HEK293T (cell line): ENCODE data around the gene TENT5A.

Experiments
- CTCF ChIA-PET: fragments of 350-600 bp; formaldehyde crosslinking; extraction: SDS; loops from one replicate; lab custom pipeline; 2021; ENCODE audit warnings: antibody characterized with exemption, inconsistent platforms; lab: Yijun Ruan, JAX
- POLR2A ChIA-PET: fragments of 350-600 bp; formaldehyde crosslinking; extraction: SDS; loops from one replicate; lab custom pipeline; 2020; ENCODE audit warnings: antibody characterized with exemption, inconsistent platforms; lab: Yijun Ruan, JAX
- DNase-seq: peaks from one replicate; pipeline ENCODE4 v3.0.0; 2012; ENCODE audit warnings: mixed read lengths; ENCODE audit errors: extremely low spot score
- ARNT ChIP-seq: fragments of 450-650 bp; IDR thresholded peaks from 2 replicates; pipeline ENCODE4 v1.6.1; 2017; ENCODE audit warnings: mild to moderate bottlenecking
- BHLHE40 ChIP-seq: fragments of 450-650 bp; IDR thresholded peaks from 2 replicates; pipeline ENCODE4 v1.6.1; 2016; ENCODE audit warnings: mild to moderate bottlenecking, moderate library complexity, borderline replicate concordance
- CTBP1 ChIP-seq: fragments of 450-650 bp; IDR thresholded peaks from 2 replicates; pipeline ENCODE4 v1.6.1; 2016; ENCODE audit warnings: borderline replicate concordance
- ELF4 ChIP-seq: fragments of 450-650 bp; IDR thresholded peaks from 2 replicates; pipeline ENCODE4 v1.6.1; 2017; ENCODE audit warnings: antibody characterized with exemption
- FOXA1 ChIP-seq: fragments of 450-650 bp; IDR thresholded peaks from 2 replicates; pipeline ENCODE4 v1.6.1; 2016; ENCODE audit warnings: mild to moderate bottlenecking
- FOXK2 ChIP-seq: fragments of 450-650 bp; IDR thresholded peaks from 2 replicates; pipeline ENCODE4 v1.6.1; 2016; ENCODE audit warnings: mild to moderate bottlenecking
- FOXM1 ChIP-seq: fragments of 450-650 bp; IDR thresholded peaks from 2 replicates; pipeline ENCODE4 v1.6.1; 2017; ENCODE audit warnings: mild to moderate bottlenecking, borderline replicate concordance
- HDGF ChIP-seq: fragments of 450-650 bp; IDR thresholded peaks from 2 replicates; pipeline ENCODE4 v1.6.1; 2017; ENCODE audit warnings: antibody characterized with exemption, borderline replicate concordance
- L3MBTL2 ChIP-seq: fragments of 450-650 bp; conservative IDR thresholded peaks from 2 replicates; pipeline ENCODE4 v1.6.1; 2016; ENCODE audit warnings: mild to moderate bottlenecking
- LEF1 ChIP-seq: fragments of 450-650 bp; IDR thresholded peaks from 2 replicates; pipeline ENCODE4 v1.6.1; 2017; ENCODE audit warnings: mild to moderate bottlenecking, borderline replicate concordance
- NFRKB ChIP-seq: fragments of 450-650 bp; IDR thresholded peaks from 2 replicates; pipeline ENCODE4 v1.6.1; 2016; ENCODE audit warnings: mild to moderate bottlenecking, moderate library complexity
- PKNOX1 ChIP-seq: fragments of 450-650 bp; IDR thresholded peaks from 2 replicates; pipeline ENCODE4 v1.6.1; 2016
- SP1 ChIP-seq: fragments of 450-650 bp; IDR thresholded peaks from 2 replicates; pipeline ENCODE4 v1.6.1; 2017
- SUZ12 ChIP-seq: fragments of 450-650 bp; IDR thresholded peaks from 2 replicates; pipeline ENCODE4 v1.6.1; 2016; ENCODE audit warnings: mild to moderate bottlenecking
- TARDBP ChIP-seq: fragments of 450-650 bp; IDR thresholded peaks from 2 replicates; pipeline ENCODE4 v1.6.1; 2016

The TENT5A gene

GRCh38 chr6:81759782-81760181, 7.3 kb upstream of the TENT5A start:
- no peak for DNase-seq
- TF ChIP-seq LEF1: no peak
- POLR2A ChIA-PET: no interaction called here
- CTCF ChIA-PET: no interaction called here

GRCh38 chr6:81758221-81758620, 5.7 kb upstream of the TENT5A start:
- DNase-seq: no peak
- POLR2A ChIA-PET: no interaction called here
- CTCF ChIA-PET: no interaction called here
- TF ChIP-seq BHLHE40 (no peak), NFRKB (no peak), SUZ12 (no peak), LEF1 (no peak), FOXK2 (no peak), TARDBP (no peak), ELF4 (no peak)

- ChIA-PET POLR2A (no interaction called here), CTCF (no interaction called here)
- TF ChIP-seq FOXA1: no peak
- TF ChIP-seq L3MBTL2: no peak
- TF ChIP-seq FOXK2: no peak
- TF ChIP-seq TARDBP: no peak
- no peak for TF ChIP-seq PKNOX1
- TF ChIP-seq SP1: no peak
- no peak for TF ChIP-seq ELF4
- no peak for DNase-seq
Measured at GRCh38 chr6:81756690-81757089, 4.2 kb upstream of the TENT5A start.

GRCh38 chr6:81755551-81755950, 3.1 kb upstream of the TENT5A start:
- ChIA-PET POLR2A (no interaction called here), CTCF (no interaction called here)
- TF ChIP-seq BHLHE40: no peak
- TF ChIP-seq ELF4: no peak
- DNase-seq: no peak

GRCh38 chr6:81754906-81755305, 2.4 kb upstream of the TENT5A start:
- DNase-seq: no peak
- ChIA-PET CTCF (no interaction called here), POLR2A (no interaction called here)
- TF ChIP-seq CTBP1 (no peak), ARNT (no peak), L3MBTL2 (no peak), HDGF (no peak), FOXA1 (no peak), BHLHE40 (no peak), NFRKB (no peak), FOXK2 (no peak), PKNOX1 (no peak), SP1 (no peak), SUZ12 (no peak)

GRCh38 chr6:81753711-81754577, 1.5 kb upstream of the TENT5A start:
- peak; percentile 57 for DNase-seq
- TF ChIP-seq TARDBP (no peak), HDGF (no peak), SUZ12 (no peak), SP1 (no peak), BHLHE40 (no peak), FOXM1 (no peak), PKNOX1 (no peak), FOXA1 (no peak), NFRKB (no peak), CTBP1 (no peak), L3MBTL2 (no peak), FOXK2 (no peak), ARNT (no peak), ELF4 (no peak), LEF1 (no peak)
- ChIA-PET CTCF (interaction anchor here (0.6 to 1.4 kb wide), 4 partner anchors 8 to 793 kb away, joined by 3 to 7 read pairs (median 3); no protein-coding TSS in a partner anchor), POLR2A (interaction anchor here (1.0 to 1.4 kb wide), 3 partner anchors 7 to 389 kb away, joined by 3 read pairs; no protein-coding TSS in a partner anchor)

- ChIA-PET CTCF (interaction anchor here (0.6 to 1.4 kb wide), 4 partner anchors 9 to 792 kb away, joined by 3 to 7 read pairs (median 3); no protein-coding TSS in a partner anchor), POLR2A (interaction anchor here (0.7 to 1.4 kb wide), 6 partner anchors 8 to 511 kb away, joined by 3 to 4 read pairs (median 3); no protein-coding TSS in a partner anchor)
- peak; percentile 68 for DNase-seq
- TF ChIP-seq SP1 (no peak), TARDBP (peak; percentile 91), L3MBTL2 (peak; percentile 77)
Measured at GRCh38 chr6:81752921-81753710, 635 bp upstream of the TENT5A start.
